GM12801 (cell line): ENCODE measurements around the gene TMCO5A.

ENCODE experiments used
- TF ChIP-seq, protein P1 (sequence below): IDR thresholded peaks from one replicate; pipeline ENCODE4 v1.5.1; 2011; ENCODE audit warnings: control low read depth; ENCODE audit not compliant: insufficient read length; ENCODE audit errors: extremely low read depth

Gene TMCO5A

DNA sequence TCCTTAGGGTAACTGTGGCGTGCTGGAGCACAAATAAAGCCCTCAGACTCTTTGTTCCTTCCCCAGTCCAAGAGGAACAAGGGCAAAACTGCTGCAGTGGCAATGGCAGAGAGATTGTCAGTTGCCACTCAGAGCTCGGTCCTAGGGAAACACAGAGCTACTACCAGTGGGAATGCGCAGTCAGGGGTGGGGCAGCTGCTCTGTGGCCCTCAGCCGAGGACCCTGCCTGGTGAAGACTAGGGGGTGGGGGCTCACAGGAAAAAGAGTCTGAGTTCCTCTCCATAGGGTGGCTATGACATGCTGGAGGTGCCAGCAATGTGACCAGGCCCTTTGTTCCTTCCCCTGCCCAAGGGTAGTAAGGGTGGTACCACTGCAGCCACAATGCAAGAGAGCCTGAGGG is 43.8 kb downstream of the TMCO5A start:
- TF ChIP-seq, protein P1, sequence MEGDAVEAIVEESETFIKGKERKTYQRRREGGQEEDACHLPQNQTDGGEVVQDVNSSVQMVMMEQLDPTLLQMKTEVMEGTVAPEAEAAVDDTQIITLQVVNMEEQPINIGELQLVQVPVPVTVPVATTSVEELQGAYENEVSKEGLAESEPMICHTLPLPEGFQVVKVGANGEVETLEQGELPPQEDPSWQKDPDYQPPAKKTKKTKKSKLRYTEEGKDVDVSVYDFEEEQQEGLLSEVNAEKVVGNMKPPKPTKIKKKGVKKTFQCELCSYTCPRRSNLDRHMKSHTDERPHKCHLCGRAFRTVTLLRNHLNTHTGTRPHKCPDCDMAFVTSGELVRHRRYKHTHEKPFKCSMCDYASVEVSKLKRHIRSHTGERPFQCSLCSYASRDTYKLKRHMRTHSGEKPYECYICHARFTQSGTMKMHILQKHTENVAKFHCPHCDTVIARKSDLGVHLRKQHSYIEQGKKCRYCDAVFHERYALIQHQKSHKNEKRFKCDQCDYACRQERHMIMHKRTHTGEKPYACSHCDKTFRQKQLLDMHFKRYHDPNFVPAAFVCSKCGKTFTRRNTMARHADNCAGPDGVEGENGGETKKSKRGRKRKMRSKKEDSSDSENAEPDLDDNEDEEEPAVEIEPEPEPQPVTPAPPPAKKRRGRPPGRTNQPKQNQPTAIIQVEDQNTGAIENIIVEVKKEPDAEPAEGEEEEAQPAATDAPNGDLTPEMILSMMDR: no peak

DNA sequence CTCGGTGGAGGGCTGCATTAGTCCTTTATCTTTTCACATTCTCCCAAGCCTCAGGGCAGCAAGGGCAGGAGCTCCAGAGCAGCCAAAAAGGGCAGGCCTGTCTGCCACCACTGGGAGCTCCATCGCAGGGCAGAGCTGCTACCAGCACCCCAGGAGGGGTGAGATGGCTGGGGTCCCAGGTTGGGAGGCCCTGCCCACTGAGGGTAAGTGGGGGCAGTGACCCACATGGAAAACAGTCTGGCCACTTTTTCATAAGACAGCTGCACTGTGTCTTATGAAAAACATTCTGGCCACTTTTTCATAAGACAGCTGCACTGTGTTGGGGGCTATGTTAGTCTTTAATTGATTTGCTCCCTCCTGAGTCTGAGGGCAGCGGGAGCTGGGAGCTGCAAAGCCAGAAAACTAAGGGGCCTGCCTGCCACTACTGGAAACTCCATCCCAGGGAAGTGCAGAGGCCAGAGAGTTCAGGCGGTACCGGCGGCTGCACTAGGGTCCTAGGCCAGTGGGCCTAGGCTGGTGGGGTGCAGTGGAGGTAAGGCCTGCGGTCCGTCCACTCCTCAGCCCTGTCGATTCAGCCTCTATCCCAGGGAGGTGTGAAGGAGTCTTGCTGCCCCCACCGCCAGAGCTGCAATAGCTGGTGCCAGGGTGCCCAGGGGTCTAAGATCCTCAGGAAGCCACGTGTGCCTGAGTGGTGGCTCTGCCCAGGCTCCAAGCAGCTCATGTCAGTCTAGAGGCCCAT is 45.4 kb downstream of the TMCO5A start:
- TF ChIP-seq, protein P1: no peak

DNA sequence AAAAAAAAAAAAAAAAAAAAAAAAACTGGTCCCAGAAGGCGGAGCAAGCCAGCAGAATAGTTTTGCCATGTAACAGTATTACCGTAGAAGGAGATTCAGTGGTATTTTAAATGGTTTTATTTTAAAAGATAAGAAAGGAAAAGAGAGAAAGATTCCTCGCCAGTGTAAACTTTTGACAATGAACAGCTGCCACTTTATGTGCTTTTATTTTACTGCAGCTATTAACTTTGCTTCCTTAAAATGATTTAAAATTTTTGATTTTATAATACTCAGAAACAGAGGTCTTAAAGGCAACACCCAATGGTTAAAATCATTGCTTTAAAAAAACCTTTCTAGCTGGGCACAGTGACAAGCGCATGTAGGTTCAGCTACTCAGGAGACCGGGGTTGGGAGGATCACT is 46.8 kb downstream of the TMCO5A start:
- TF ChIP-seq, protein P1: no peak

DNA sequence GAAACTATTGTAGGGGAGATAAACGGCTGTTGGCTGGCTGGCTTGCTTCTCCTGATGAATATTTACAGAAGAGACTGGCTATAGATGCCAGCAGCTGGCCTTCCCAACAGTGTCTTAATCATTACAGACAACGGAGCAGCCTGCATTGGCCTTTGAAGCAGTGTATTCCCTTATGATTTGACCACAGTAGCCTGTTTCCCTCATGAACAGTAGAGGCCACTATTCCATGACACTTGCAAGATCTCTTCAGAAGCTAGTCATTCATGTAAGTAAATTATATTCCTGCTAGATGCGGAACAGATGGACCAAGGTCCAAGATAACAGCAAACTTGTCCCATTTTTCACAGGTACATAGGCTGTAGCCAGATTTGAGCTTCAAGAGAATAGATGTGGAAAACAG is 47.3 kb downstream of the TMCO5A start:
- TF ChIP-seq, protein P1: no peak

DNA sequence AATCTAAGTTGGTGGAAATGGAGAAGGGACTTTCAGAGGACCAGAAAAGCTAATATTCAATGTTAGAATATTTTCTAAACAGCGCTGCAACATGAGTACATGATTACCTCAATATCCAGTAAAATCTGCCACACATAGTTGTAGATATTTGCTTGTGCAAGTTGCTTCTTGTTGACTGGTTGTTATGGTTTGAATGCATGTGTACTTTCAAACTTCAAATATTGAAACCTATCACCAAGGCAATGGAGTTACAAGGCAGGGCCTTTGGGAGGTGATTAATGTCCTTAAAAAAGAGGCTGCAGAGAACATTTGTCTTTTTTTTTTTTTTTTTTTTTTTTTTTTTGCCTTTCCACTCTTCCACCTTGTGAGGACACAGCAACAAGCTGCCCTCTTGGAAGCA is 49.9 kb downstream of the TMCO5A start:
- TF ChIP-seq, protein P1: no peak

DNA sequence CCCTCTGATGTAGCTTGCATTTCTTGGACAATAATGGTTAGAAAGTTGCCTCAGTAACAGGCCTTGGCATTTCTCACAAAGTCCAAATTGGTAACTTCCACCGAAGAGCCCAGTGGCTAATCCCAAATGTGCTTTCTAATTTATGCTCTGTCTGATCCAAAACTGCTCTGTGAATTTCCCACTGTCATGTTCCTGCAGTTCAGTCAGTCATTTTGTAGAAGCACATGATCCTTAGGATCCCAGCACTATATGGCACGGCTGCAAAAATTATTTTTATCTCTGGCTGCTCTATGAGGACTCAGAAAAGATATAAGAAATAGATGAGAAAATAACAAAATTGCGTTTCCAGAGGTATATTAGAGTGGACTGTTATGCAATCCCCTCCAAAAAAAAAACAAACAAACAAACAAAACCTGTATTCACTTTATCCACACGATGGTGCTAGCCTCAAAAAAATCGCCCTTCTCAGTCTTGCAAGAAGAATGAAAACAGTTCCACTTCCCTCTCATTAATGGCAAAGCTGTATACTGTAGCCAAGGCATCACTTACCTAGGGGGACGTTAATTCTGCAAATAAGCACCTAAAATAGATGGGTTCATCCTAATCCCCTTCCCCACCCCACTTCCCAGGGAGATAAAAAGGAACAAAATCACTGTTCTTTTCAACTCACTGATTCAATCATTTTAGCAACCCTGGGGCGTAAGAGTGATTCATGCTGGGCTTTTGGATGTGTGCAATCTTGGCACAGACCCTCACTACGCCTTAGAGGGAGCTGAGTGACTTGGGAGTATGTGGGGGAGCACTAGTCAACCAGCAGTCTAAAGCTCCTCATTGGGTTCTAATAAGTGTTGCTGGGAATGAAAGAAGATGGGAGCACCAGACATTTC is 61.3 kb downstream of the TMCO5A start:
- TF ChIP-seq, protein P1: no peak
